22Rv1 (cell line): ENCODE data around the gene CPNE5.
"Not testable (repeated sequence)": the region's sequence is repeated elsewhere in the genome, so short reads cannot be mapped to it uniquely, and the experiment has no call there.

ENCODE experiments used
- H3K27ac ChIP-seq: fragments of 450-650 bp; 2 replicates; pipeline ENCODE4 v1.5.1; 2017
- ZFX ChIP-seq: fragments of 450-650 bp; IDR thresholded peaks from 2 replicates; pipeline ENCODE4 v1.6.1; 2017; ENCODE audit warnings: antibody characterized with exemption, borderline replicate concordance
- TF ChIP-seq, protein P1 (sequence below): fragments of 450-650 bp; IDR thresholded peaks from 2 replicates; pipeline ENCODE4 v1.5.1; 2017; ENCODE audit warnings: mild to moderate bottlenecking

Gene CPNE5

GRCh38 chr6:36712816-36713215 lies 126.4 kb downstream of the CPNE5 start:
- H3K27ac ChIP-seq, result no peak overlapping the region
- TF ChIP-seq ZFX, result no peak
- TF ChIP-seq, protein P1, sequence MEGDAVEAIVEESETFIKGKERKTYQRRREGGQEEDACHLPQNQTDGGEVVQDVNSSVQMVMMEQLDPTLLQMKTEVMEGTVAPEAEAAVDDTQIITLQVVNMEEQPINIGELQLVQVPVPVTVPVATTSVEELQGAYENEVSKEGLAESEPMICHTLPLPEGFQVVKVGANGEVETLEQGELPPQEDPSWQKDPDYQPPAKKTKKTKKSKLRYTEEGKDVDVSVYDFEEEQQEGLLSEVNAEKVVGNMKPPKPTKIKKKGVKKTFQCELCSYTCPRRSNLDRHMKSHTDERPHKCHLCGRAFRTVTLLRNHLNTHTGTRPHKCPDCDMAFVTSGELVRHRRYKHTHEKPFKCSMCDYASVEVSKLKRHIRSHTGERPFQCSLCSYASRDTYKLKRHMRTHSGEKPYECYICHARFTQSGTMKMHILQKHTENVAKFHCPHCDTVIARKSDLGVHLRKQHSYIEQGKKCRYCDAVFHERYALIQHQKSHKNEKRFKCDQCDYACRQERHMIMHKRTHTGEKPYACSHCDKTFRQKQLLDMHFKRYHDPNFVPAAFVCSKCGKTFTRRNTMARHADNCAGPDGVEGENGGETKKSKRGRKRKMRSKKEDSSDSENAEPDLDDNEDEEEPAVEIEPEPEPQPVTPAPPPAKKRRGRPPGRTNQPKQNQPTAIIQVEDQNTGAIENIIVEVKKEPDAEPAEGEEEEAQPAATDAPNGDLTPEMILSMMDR, result no peak

DNA sequence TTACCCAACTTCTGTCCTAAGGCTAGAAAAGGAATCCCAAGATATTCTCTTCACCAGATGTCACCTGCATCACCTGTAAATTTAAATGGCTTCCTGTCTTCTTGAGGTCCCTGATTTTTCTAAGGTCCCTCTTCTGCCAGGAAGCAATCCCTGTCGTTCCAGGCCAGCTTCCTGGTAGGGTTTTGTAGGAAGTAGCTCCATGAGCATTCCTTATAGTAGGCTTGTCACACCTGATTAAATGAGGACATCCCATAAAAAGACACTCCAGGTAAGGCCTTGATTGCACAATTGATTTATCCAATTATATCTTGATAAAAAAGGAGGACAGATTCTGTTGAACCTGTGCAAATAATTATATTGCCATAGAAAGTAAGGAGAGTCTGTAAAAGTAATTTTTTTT lies 132.9 kb downstream of the CPNE5 start:
- no peak overlapping the region for H3K27ac ChIP-seq
- TF ChIP-seq ZFX, result no peak
- TF ChIP-seq, protein P1, result no peak

- not testable (repeated sequence) for H3K27ac ChIP-seq
Observed at GRCh38 chr6:36704961-36705577, 134.2 kb downstream of the CPNE5 start.

GRCh38 chr6:36703982-36704381 lies 135.3 kb downstream of the CPNE5 start:
- no peak overlapping the region for H3K27ac ChIP-seq
- TF ChIP-seq, protein P1, result no peak
- no peak for TF ChIP-seq ZFX

DNA sequence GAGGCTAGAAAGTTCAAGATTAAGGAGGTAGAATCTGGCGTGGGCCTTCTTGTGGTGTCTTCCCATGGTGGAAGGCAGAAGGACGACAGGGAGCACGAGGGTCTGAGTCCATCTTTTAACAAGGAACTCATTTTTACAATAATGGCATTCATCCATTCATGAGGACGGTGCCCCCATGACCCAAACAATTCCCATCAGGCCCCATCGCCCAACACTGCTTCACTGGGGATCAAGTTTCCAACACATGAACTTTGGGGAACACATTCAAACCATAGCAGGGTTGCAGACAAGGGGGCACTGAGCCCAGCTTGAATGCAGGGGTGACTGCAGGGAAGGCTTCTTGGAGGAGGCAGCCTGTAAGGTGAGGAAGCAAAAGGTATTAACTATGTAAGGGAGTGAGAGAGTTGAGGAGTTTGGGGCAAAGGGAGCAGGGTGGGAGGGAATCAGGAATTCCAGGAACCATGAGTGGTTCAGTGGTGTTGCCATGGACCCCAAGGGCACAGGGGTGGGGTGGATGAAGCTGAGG lies 136.1 kb downstream of the CPNE5 start:
- no peak overlapping the region for H3K27ac ChIP-seq
- TF ChIP-seq ZFX, result no peak
- TF ChIP-seq, protein P1, result no peak

- H3K27ac ChIP-seq, result no peak overlapping the region
- TF ChIP-seq, protein P1, result no peak
- TF ChIP-seq ZFX, result no peak
Observed at GRCh38 chr6:36702656-36703055, 136.6 kb downstream of the CPNE5 start.

GRCh38 chr6:36701401-36701991 lies 137.7 kb downstream of the CPNE5 start:
- TF ChIP-seq ZFX, result no peak
- TF ChIP-seq, protein P1, result peak; percentile 34
- H3K27ac ChIP-seq, result no peak overlapping the region

- TF ChIP-seq, protein P1, result no peak
- TF ChIP-seq ZFX, result no peak
- no peak overlapping the region for H3K27ac ChIP-seq
Observed at GRCh38 chr6:36700831-36701230, 138.4 kb downstream of the CPNE5 start.
